Activated naive CD4-positive, alpha-beta T cell treated with anti-CD3 and anti-CD28 coated beads for 36 hours (primary cell): Measurements from ENCODE around the gene CKMT2. TPM values are rescaled to one million over a fixed set of nuclear protein-coding genes. Genes with fewer than 3 reads are reported as not detected.
A peak's percentile ranks its signal among the peaks of the same experiment; 100 is the strongest.

Experiments used
- CTCF ChIA-PET: fragments of 350-600 bp; sonication (Branson Sonifier 250); formaldehyde crosslinking; loops from one replicate; lab custom pipeline; 2021; ENCODE audit warnings: antibody characterized with exemption; lab: Charles Lee
- DNase-seq: peaks from one replicate; pipeline ENCODE4 v3.0.0-alpha.2; 2020
- H3K27ac Mint-ChIP-seq: one replicate; pipeline ENCODE4 v1.8.0; 2021; ENCODE audit warnings: mild to moderate bottlenecking, mixed read lengths
- H3K27me3 Mint-ChIP-seq: one replicate; pipeline ENCODE4 v1.8.0; 2021; ENCODE audit warnings: low read depth, mixed read lengths
- H3K36me3 Mint-ChIP-seq: one replicate; pipeline ENCODE4 v1.8.0; 2021; ENCODE audit warnings: low read depth, mixed read lengths
- H3K4me1 Mint-ChIP-seq: one replicate; pipeline ENCODE4 v1.8.0; 2021; ENCODE audit warnings: low read depth, mixed read lengths
- H3K4me3 Mint-ChIP-seq: one replicate; pipeline ENCODE4 v1.8.0; 2021; ENCODE audit warnings: mild to moderate bottlenecking, moderate library complexity, mixed read lengths
- H3K9me3 Mint-ChIP-seq: one replicate; pipeline ENCODE4 v1.8.0; 2021; ENCODE audit warnings: mixed read lengths
- intact Hi-C: fragments of 100-400 bp; cut with micrococcal nuclease; formaldehyde crosslinking; loops from one replicate; pipeline ENCODE4 v1.15.1; 2023
- total RNA-seq, 2 experiments: library from RNA; stranded (reverse); gene quantifications; one replicate each; pipeline ENCODE4 v1.2.3, GENCODE V29; 2021

CKMT2 gene
- total RNA-seq, result not detected

- intact Hi-C loops, result no loop called here
- DNase-seq, result no peak
- Mint-ChIP-seq H3K4me3 (no peak within 1 kb of the TSS), H3K27me3 (peaks cover 3% of the 10 kb centered on the region), H3K4me1 (peaks cover 14% of the 10 kb centered on the region), H3K36me3 (no peaks in the 10 kb centered on the region), H3K9me3 (no peaks in the 10 kb centered on the region), H3K27ac (no peak within 1 kb of the TSS)
- CTCF ChIA-PET, result interaction anchor here (2.6 kb wide), 1 partner anchor 67 kb away, joined by 5 read pairs; no protein-coding TSS in a partner anchor
Measured at GRCh38 chr5:81233080-81233634, at the start of gene CKMT2. TSS of gene CKMT2 (plus strand) at chr5:81233322. CDS start at chr5:81251133, 17,811 bp downstream.

- Mint-ChIP-seq H3K4me3 (no peak overlapping the region), H3K27me3 (no peaks in the 10 kb centered on the region), H3K4me1 (peaks cover 2% of the 10 kb centered on the region), H3K36me3 (no peaks in the 10 kb centered on the region), H3K27ac (no peak overlapping the region), H3K9me3 (no peaks in the 10 kb centered on the region)
- intact Hi-C loops, result no loop called here
- CTCF ChIA-PET, result interaction anchor here (0.6 kb wide), 1 partner anchor 215 kb away, joined by 4 read pairs; no protein-coding TSS in a partner anchor
- DNase-seq, result no peak
Measured at GRCh38 chr5:81183811-81184748, 49.0 kb upstream of the CKMT2 start.

DNA sequence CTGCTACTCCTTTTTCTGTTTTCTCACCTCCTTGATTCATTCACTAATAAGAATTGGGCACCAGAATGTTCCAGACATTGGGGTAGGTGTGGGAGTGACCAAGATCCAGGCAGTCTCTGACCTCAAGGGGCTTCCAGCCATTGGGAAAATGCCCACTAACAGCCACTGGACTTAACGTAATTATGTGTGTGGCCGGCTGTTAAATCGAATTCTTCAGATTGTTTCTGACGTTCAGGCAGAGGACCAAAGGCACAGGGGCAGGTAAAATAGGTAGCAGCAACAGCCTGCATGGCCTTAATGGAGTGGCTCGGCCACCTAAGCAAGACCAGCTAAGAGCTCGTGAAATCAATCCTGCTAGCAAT is 48.4 kb upstream of the CKMT2 start:
- H3K9me3 Mint-ChIP-seq, result no peaks in the 10 kb centered on the region
- no peaks in the 10 kb centered on the region for H3K27me3 Mint-ChIP-seq
- peaks cover 2% of the 10 kb centered on the region for H3K4me1 Mint-ChIP-seq
- CTCF ChIA-PET, result interaction anchor here (0.6 kb wide), 1 partner anchor 216 kb away, joined by 4 read pairs; no protein-coding TSS in a partner anchor
- H3K4me3 Mint-ChIP-seq, result no peak overlapping the region
- H3K27ac Mint-ChIP-seq, result no peak overlapping the region
- no peak for DNase-seq
- intact Hi-C loops, result no loop called here
- no peaks in the 10 kb centered on the region for H3K36me3 Mint-ChIP-seq

- DNase-seq, result no peak
- Mint-ChIP-seq H3K4me3 (no peak overlapping the region), H3K27ac (no peak overlapping the region), H3K9me3 (no peaks in the 10 kb centered on the region), H3K27me3 (no peaks in the 10 kb centered on the region), H3K36me3 (no peaks in the 10 kb centered on the region), H3K4me1 (peaks cover 2% of the 10 kb centered on the region)
- CTCF ChIA-PET, result interaction anchor here (0.6 kb wide), 1 partner anchor 1620 kb away, joined by 10 read pairs; no protein-coding TSS in a partner anchor
- intact Hi-C loops, result no loop called here
Measured at GRCh38 chr5:81187885-81188284, 45.2 kb upstream of the CKMT2 start.

DNA sequence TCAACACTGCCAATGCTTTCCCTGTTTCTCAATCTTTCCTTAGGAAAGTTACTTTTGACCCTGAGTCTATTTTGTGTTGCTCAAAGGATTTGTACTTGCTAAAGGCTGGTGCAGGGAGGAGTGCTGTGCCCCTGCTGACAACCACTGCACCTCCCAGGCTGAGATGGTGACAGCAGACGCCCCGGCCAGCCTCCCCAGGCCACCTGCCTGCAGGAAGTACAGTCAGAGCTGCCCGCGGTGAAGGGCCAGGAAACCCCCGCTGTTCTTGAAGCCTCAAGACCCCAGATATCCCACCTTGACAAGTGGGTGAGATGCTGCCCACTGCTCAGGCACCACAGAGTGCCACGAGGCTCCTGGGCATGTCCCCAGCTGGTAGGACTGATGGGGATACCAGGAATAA is 44.2 kb upstream of the CKMT2 start:
- CTCF ChIA-PET, result no interaction called here
- Mint-ChIP-seq H3K4me3 (no peak overlapping the region), H3K36me3 (no peaks in the 10 kb centered on the region), H3K9me3 (no peaks in the 10 kb centered on the region), H3K27me3 (no peaks in the 10 kb centered on the region), H3K27ac (no peak overlapping the region), H3K4me1 (no peaks in the 10 kb centered on the region)
- DNase-seq, result no peak
- intact Hi-C loops, result no loop called here

- no peak for DNase-seq
- no peak overlapping the region for H3K4me3 Mint-ChIP-seq
- no peaks in the 10 kb centered on the region for H3K36me3 Mint-ChIP-seq
- H3K4me1 Mint-ChIP-seq, result peaks cover 6% of the 10 kb centered on the region
- no peaks in the 10 kb centered on the region for H3K9me3 Mint-ChIP-seq
- intact Hi-C loops, result loop anchor here (10.0 kb wide), 1 partner anchor 1095 kb away; no protein-coding TSS in a partner anchor
- no peak overlapping the region for H3K27ac Mint-ChIP-seq
- CTCF ChIA-PET, result interaction anchor here (0.6 kb wide), 1 partner anchor 10 kb away, joined by 3 read pairs; no protein-coding TSS in a partner anchor
- no peaks in the 10 kb centered on the region for H3K27me3 Mint-ChIP-seq
Measured at GRCh38 chr5:81189875-81190498, 43.1 kb upstream of the CKMT2 start.

GRCh38 chr5:81191726-81192372 is 41.3 kb upstream of the CKMT2 start:
- no peak overlapping the region for H3K4me3 Mint-ChIP-seq
- no peak for DNase-seq
- no peaks in the 10 kb centered on the region for H3K9me3 Mint-ChIP-seq
- intact Hi-C loops, result loop anchor here (10.0 kb wide), 1 partner anchor 1097 kb away; no protein-coding TSS in a partner anchor
- no peaks in the 10 kb centered on the region for H3K36me3 Mint-ChIP-seq
- no peaks in the 10 kb centered on the region for H3K27me3 Mint-ChIP-seq
- H3K27ac Mint-ChIP-seq, result no peak overlapping the region
- CTCF ChIA-PET, result interaction anchor here (1.7 kb wide), 1 partner anchor 83 kb away, joined by 5 read pairs; no protein-coding TSS in a partner anchor
- H3K4me1 Mint-ChIP-seq, result peaks cover 8% of the 10 kb centered on the region

DNA sequence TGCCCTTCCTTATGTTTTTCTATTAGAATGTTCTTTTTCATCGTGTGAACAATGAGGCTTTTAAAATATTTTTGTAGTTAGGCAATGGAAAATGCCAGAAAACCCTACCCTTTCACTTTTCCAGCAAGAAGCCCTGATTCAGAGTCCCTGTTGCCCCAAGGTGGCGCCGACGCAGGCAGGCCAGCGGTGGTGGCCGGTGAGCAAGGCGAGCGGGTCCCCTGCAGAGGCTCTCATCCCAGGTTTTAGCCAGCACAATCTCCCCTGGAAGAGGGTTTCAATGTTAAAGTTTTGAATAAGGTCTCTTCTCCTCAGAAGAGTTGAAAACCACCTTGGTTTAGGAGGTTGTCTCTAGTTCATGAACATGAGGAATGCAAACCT is 40.8 kb upstream of the CKMT2 start:
- intact Hi-C loops, result loop anchor here (10.0 kb wide), 1 partner anchor 1098 kb away; no protein-coding TSS in a partner anchor
- peaks cover 8% of the 10 kb centered on the region for H3K4me1 Mint-ChIP-seq
- H3K4me3 Mint-ChIP-seq, result no peak overlapping the region
- CTCF ChIA-PET, result interaction anchor here (0.6 to 1.7 kb wide), 2 partner anchors 53 to 84 kb away, joined by 3 to 5 read pairs; no protein-coding TSS in a partner anchor
- H3K9me3 Mint-ChIP-seq, result no peaks in the 10 kb centered on the region
- H3K36me3 Mint-ChIP-seq, result no peaks in the 10 kb centered on the region
- DNase-seq, result no peak
- no peak overlapping the region for H3K27ac Mint-ChIP-seq
- no peaks in the 10 kb centered on the region for H3K27me3 Mint-ChIP-seq

DNA sequence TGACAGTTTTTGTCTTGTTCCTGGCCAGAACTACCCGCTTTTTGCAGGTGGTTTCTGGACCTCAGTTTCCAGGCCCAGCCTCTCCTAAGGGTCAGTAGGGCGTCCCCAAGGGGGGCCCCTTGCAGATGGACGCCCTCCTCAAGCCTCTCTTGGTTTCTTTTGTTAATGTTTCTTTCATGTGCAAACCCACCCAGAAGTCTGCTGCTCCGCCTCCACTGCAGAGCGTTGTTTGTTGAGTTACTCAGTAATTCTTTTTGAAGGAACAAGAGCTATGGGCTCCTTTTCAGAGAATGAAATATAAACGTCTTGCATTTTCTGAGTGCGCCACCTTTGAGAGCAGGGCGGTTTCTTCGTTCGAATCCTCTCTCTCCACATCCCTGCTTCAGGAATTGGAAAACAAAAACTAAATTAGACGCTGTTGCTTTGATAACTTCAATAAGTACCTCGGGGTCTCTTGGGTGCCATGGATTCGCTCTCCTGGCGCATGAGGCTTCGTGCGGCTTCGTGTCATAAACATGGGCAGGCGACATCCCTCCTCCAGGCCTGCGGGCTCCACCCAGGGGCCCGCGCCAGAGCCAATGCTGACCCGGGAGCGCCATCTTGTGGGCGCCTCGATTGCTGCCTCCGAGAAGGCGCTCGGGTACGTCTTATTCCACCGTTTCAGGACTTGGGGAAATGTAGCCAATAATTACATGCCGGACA is 38.3 kb upstream of the CKMT2 start:
- no peaks in the 10 kb centered on the region for H3K9me3 Mint-ChIP-seq
- CTCF ChIA-PET, result interaction anchor here (0.6 to 1.8 kb wide), 15 partner anchors 9 to 887 kb away, joined by 3 to 9 read pairs (median 3); no protein-coding TSS in a partner anchor
- no peaks in the 10 kb centered on the region for H3K36me3 Mint-ChIP-seq
- DNase-seq, result peak; percentile 88
- peak overlapping the region; percentile 51 for H3K4me3 Mint-ChIP-seq
- H3K4me1 Mint-ChIP-seq, result peaks cover 8% of the 10 kb centered on the region
- no peaks in the 10 kb centered on the region for H3K27me3 Mint-ChIP-seq
- H3K27ac Mint-ChIP-seq, result no peak overlapping the region
- intact Hi-C loops, result loop anchor here (1.0 to 10.0 kb wide), 8 partner anchors 86 to 1100 kb away; partner anchors contain the start of genes RASGRF2 and ZCCHC9

- H3K36me3 Mint-ChIP-seq, result no peaks in the 10 kb centered on the region
- CTCF ChIA-PET, result interaction anchor here (0.6 to 1.8 kb wide), 19 partner anchors 9 to 888 kb away, joined by 3 to 9 read pairs (median 3); no protein-coding TSS in a partner anchor
- DNase-seq, result no peak
- peaks cover 8% of the 10 kb centered on the region for H3K4me1 Mint-ChIP-seq
- H3K4me3 Mint-ChIP-seq, result no peak overlapping the region
- H3K9me3 Mint-ChIP-seq, result no peaks in the 10 kb centered on the region
- no peaks in the 10 kb centered on the region for H3K27me3 Mint-ChIP-seq
- H3K27ac Mint-ChIP-seq, result no peak overlapping the region
- intact Hi-C loops, result loop anchor here (1.0 to 10.0 kb wide), 8 partner anchors 87 to 1101 kb away; partner anchors contain the start of genes RASGRF2 and ZCCHC9
Measured at GRCh38 chr5:81195335-81195929, 37.7 kb upstream of the CKMT2 start.

DNA sequence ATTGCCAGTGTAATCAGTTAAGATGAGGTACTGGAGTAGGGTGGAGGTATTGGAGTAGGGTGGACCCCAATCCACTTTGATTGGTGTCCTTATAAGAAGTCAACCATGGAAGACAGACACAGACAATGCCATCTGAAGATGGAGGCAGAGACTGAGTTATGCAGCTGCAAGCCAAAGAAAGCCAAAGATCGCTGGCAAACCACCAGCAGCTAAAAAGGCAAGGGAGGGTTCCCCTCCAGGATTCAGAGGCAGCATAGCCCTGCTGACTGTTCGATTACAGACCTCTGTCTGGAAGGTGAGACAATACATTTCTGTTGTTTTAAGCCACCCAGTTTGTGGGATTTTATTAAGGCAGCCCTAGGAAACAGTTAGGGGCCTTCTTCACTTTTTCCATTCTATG is 30.5 kb upstream of the CKMT2 start:
- no peaks in the 10 kb centered on the region for H3K27me3 Mint-ChIP-seq
- H3K9me3 Mint-ChIP-seq, result no peaks in the 10 kb centered on the region
- H3K27ac Mint-ChIP-seq, result no peak overlapping the region
- no peaks in the 10 kb centered on the region for H3K4me1 Mint-ChIP-seq
- intact Hi-C loops, result no loop called here
- H3K4me3 Mint-ChIP-seq, result no peak overlapping the region
- CTCF ChIA-PET, result no interaction called here
- peaks cover 1% of the 10 kb centered on the region for H3K36me3 Mint-ChIP-seq
- DNase-seq, result no peak
